H9 (cell line): ENCODE data around the gene TIGD6. TPM values are rescaled to one million over a fixed set of nuclear protein-coding genes. Genes with fewer than 3 reads are reported as not detected.

Experiments
- DNase-seq: peaks from one replicate; pipeline ENCODE4 v3.0.0-alpha.2; 2017
- H2AFZ ChIP-seq: one replicate; pipeline ENCODE4 v1.6.1; 2013; ENCODE audit warnings: mild to moderate bottlenecking, low read length, control low read depth, moderate library complexity
- H2AK5ac ChIP-seq: 2 replicates; pipeline ENCODE4 v1.6.1; 2013; ENCODE audit warnings: low read length, control low read depth, mixed read lengths; ENCODE audit not compliant: insufficient read length
- H2BK120ac ChIP-seq: one replicate; pipeline ENCODE4 v1.6.1; 2013; ENCODE audit warnings: low read depth, mild to moderate bottlenecking, low read length, control low read depth, inconsistent platforms; ENCODE audit not compliant: poor library complexity, severe bottlenecking
- H2BK12ac ChIP-seq: 2 replicates; pipeline ENCODE4 v1.6.1; 2013; ENCODE audit warnings: low read length, control low read depth, mixed read lengths, low read depth; ENCODE audit not compliant: insufficient read length
- H2BK15ac ChIP-seq: 2 replicates; pipeline ENCODE4 v1.6.1; 2013; ENCODE audit warnings: low read depth, low read length, control low read depth
- H2BK20ac ChIP-seq: one replicate; pipeline ENCODE4 v1.6.1; 2013; ENCODE audit warnings: low read depth, mild to moderate bottlenecking, low read length, control low read depth, inconsistent platforms; ENCODE audit not compliant: poor library complexity, severe bottlenecking
- H2BK5ac ChIP-seq: 2 replicates; pipeline ENCODE4 v1.6.1; 2013; ENCODE audit warnings: low read length, control low read depth, mixed read lengths; ENCODE audit not compliant: insufficient read length
- H3K14ac ChIP-seq: 2 replicates; pipeline ENCODE4 v1.6.1; 2013; ENCODE audit warnings: low read length, control low read depth; ENCODE audit not compliant: insufficient read depth
- H3K18ac ChIP-seq: 2 replicates; pipeline ENCODE4 v1.6.1; 2013; ENCODE audit warnings: low read depth, mild to moderate bottlenecking, mixed read lengths, low read length, control low read depth; ENCODE audit not compliant: insufficient read length
- H3K23ac ChIP-seq: 2 replicates; pipeline ENCODE4 v1.6.1; 2013; ENCODE audit warnings: low read length, control low read depth, mixed read lengths, low read depth; ENCODE audit not compliant: insufficient read length
- H3K23me2 ChIP-seq: 2 replicates; pipeline ENCODE4 v1.6.1; 2013; ENCODE audit warnings: low read depth, mild to moderate bottlenecking, mixed read lengths, low read length, control low read depth; ENCODE audit not compliant: insufficient read length, poor library complexity, severe bottlenecking
- H3K27ac ChIP-seq: 2 replicates; pipeline ENCODE4 v1.5.1; 2013; ENCODE audit warnings: low read length, control low read depth, mixed read lengths, low read depth; ENCODE audit not compliant: insufficient read length
- H3K27me3 ChIP-seq: 2 replicates; pipeline ENCODE4 v1.6.1; 2013; ENCODE audit warnings: low read length, control low read depth, inconsistent platforms; ENCODE audit not compliant: insufficient read depth
- H3K4ac ChIP-seq: 2 replicates; pipeline ENCODE4 v1.6.1; 2013; ENCODE audit warnings: low read depth, mild to moderate bottlenecking, control low read depth, inconsistent platforms, low read length, moderate library complexity
- H3K4me1 ChIP-seq: 2 replicates; pipeline ENCODE4 v1.6.1; 2013; ENCODE audit warnings: low read length, control low read depth, inconsistent platforms; ENCODE audit not compliant: insufficient read depth
- H3K4me2 ChIP-seq: 2 replicates; pipeline ENCODE4 v1.6.1; 2013; ENCODE audit warnings: low read length, control low read depth, mixed read lengths; ENCODE audit not compliant: insufficient read length, insufficient read depth
- H3K56ac ChIP-seq: 2 replicates; pipeline ENCODE4 v1.6.1; 2013; ENCODE audit warnings: low read depth, mild to moderate bottlenecking, mixed read lengths, low read length, control low read depth; ENCODE audit not compliant: insufficient read length
- H3K79me1 ChIP-seq: 2 replicates; pipeline ENCODE4 v1.6.1; 2013; ENCODE audit warnings: low read depth, mild to moderate bottlenecking, moderate library complexity, low read length, control low read depth, inconsistent platforms; ENCODE audit not compliant: insufficient read depth, poor library complexity, severe bottlenecking
- H3K79me2 ChIP-seq: 2 replicates; pipeline ENCODE4 v1.6.1; 2013; ENCODE audit warnings: low read length, control low read depth, inconsistent platforms; ENCODE audit not compliant: insufficient read depth
- H3K9ac ChIP-seq: 2 replicates; pipeline ENCODE4 v1.6.1; 2013; ENCODE audit warnings: low read length, control low read depth, mixed read lengths; ENCODE audit not compliant: insufficient read length; ENCODE audit errors: extremely low read depth
- H3K9me3 ChIP-seq: one replicate; pipeline ENCODE4 v1.6.1; 2013; ENCODE audit warnings: low read depth, low read length, inconsistent platforms; ENCODE audit not compliant: control insufficient read depth
- H3T11ph ChIP-seq: one replicate; pipeline ENCODE4 v1.6.1; 2013; ENCODE audit warnings: mild to moderate bottlenecking, low read length, control low read depth, inconsistent platforms
- H4K20me1 ChIP-seq: one replicate; pipeline ENCODE4 v1.6.1; 2013; ENCODE audit not compliant: control insufficient read depth, insufficient read length, insufficient read depth
- H4K5ac ChIP-seq: 2 replicates; pipeline ENCODE4 v1.6.1; 2013; ENCODE audit warnings: low read depth, mild to moderate bottlenecking, mixed read lengths, low read length, control low read depth; ENCODE audit not compliant: insufficient read length
- H4K8ac ChIP-seq: replicated peaks from 2 replicates; pipeline ENCODE4 v1.6.1; 2013; ENCODE audit warnings: low read length, control low read depth, mixed read lengths, low read depth; ENCODE audit not compliant: insufficient read length
- H4K91ac ChIP-seq: 2 replicates; pipeline ENCODE4 v1.6.1; 2013; ENCODE audit warnings: low read depth, mild to moderate bottlenecking, moderate library complexity, mixed read lengths, low read length, control low read depth; ENCODE audit not compliant: insufficient read length
- H3K27ac Mint-ChIP-seq, 3 experiments: 2 replicates in 2 of 3; 3 replicates in 1 of 3; pipeline ENCODE4 v1.8.0; 2020 to 2021; ENCODE audit warnings: mixed read lengths in 3 of 3, mild to moderate bottlenecking in 1 of 3, moderate library complexity in 1 of 3
- H3K27me3 Mint-ChIP-seq: 2 replicates; pipeline ENCODE4 v1.8.0; 2021; ENCODE audit warnings: low read depth, mild to moderate bottlenecking, moderate library complexity, mixed read lengths
- H3K36me3 Mint-ChIP-seq, 3 experiments: 2 replicates in 2 of 3; 3 replicates in 1 of 3; pipeline ENCODE4 v1.8.0; 2020 to 2021; ENCODE audit warnings: low read depth in 3 of 3, mixed read lengths in 3 of 3; ENCODE audit not compliant: insufficient read depth in 1 of 3
- H3K4me1 Mint-ChIP-seq, 2 experiments: 2 replicates each; pipeline ENCODE4 v1.8.0; 2020; ENCODE audit warnings: mixed read lengths in 2 of 2
- H3K4me3 Mint-ChIP-seq, 2 experiments: 2 replicates in 1 of 2; 3 replicates in 1 of 2; pipeline ENCODE4 v1.8.0; 2020 to 2021; ENCODE audit warnings: mild to moderate bottlenecking in 2 of 2, mixed read lengths in 2 of 2, moderate library complexity in 1 of 2
- H3K9me3 Mint-ChIP-seq, 2 experiments: 2 replicates in 1 of 2; 3 replicates in 1 of 2; pipeline ENCODE4 v1.8.0; 2020; ENCODE audit warnings: mild to moderate bottlenecking in 2 of 2, mixed read lengths in 2 of 2, moderate library complexity in 1 of 2
- CTCF ChIP-seq: fragments of 200-600 bp; sonication (generic); conservative IDR thresholded peaks from 3 replicates; pipeline ENCODE4 v1.8.0; 2021; ENCODE audit warnings: antibody characterized with exemption, mild to moderate bottlenecking
- WGBS: extraction: QIAGEN DNeasy Blood & Tissue Kit; methylation state at CpG from one replicate; pipeline ENCODE4 v1.1.7; 2013; ENCODE audit warnings: missing lambda C conversion rate, low lambda C conversion rate, mixed read lengths; ENCODE audit not compliant: insufficient read length; ENCODE audit errors: extremely low coverage; 5-methylcytosine and 5-hydroxymethylcytosine counted together
- total RNA-seq: library from RNA; stranded (reverse); gene quantifications from 2 replicates; pipeline ENCODE4 v1.2.1, GENCODE V29; 2021

TIGD6 gene
- total RNA-seq, 1 experiment from 2014 or later = 1.8 TPM

GRCh38 chr5:149993471-149993870 lies 7.0 kb downstream of the TIGD6 start:
- Histone ChIP-seq H3K79me1 (no peaks in the 10 kb centered on the region), H3K18ac (no peak overlapping the region), H3T11ph (no peak overlapping the region), H2AFZ (no peak overlapping the region), H3K4me1 (no peaks in the 10 kb centered on the region), H3K9me3 (no peaks in the 10 kb centered on the region), H3K23me2 (no peaks in the 10 kb centered on the region), H3K79me2 (no peaks in the 10 kb centered on the region), H2BK120ac (no peak overlapping the region), H3K4ac (no peak overlapping the region), H3K27me3 (no peaks in the 10 kb centered on the region), H3K27ac (no peak overlapping the region), H3K14ac (no peak overlapping the region), H4K91ac (no peak overlapping the region), H3K9ac (no peak overlapping the region), H4K5ac (no peak overlapping the region), H3K23ac (no peak overlapping the region), H2BK5ac (no peak overlapping the region), H3K56ac (no peak overlapping the region), H2BK20ac (no peak overlapping the region), H3K4me2 (no peak overlapping the region), H2AK5ac (no peak overlapping the region), H2BK15ac (no peak overlapping the region), H2BK12ac (no peak overlapping the region), H4K8ac (no peak overlapping the region), H4K20me1 (no peaks in the 10 kb centered on the region)
- WGBS = no CpG with 5 or more reads among the region's 3 CpGs
- Mint-ChIP-seq H3K9me3 (no peaks in the 10 kb centered on the region), H3K36me3 (peaks cover 0 to 12% (median 0%) of the 10 kb centered on the region in 3 experiments; a peak in 3 of 7 replicates), H3K4me3 (no peak overlapping the region), H3K27ac (0 out of 7 replicates have a peak overlapping the region, but pooled peaks of 1 of the 3 experiments have one; percentile 31), H3K4me1 (no peaks in the 10 kb centered on the region), H3K27me3 (no peaks in the 10 kb centered on the region)
- TF ChIP-seq CTCF = no peak
- DNase-seq = no peak
